Fibroblast of skin of right quadriceps (primary cell): Measurements from ENCODE around the gene ZNF57.
"Not testable (repeated sequence)": the region's sequence is repeated elsewhere in the genome, so short reads cannot be mapped to it uniquely, and the experiment has no call there.

Experiments
- DNase-seq: peaks from one replicate; pipeline ENCODE4 v3.0.0-alpha.2; 2013

The ZNF57 gene

GRCh38 chr19:2902590-2903218, 2.0 kb downstream of the ZNF57 start:
- no peak for DNase-seq

GRCh38 chr19:2903326-2903725, 2.6 kb downstream of the ZNF57 start:
- not testable (repeated sequence) for DNase-seq

- DNase-seq: no peak
Observed at GRCh38 chr19:2905918-2906519, 5.3 kb downstream of the ZNF57 start.

- no peak for DNase-seq
Observed at GRCh38 chr19:2906631-2907195, 6.0 kb downstream of the ZNF57 start.

- DNase-seq: no peak
Observed at GRCh38 chr19:2912306-2912705, 11.6 kb downstream of the ZNF57 start.

DNA sequence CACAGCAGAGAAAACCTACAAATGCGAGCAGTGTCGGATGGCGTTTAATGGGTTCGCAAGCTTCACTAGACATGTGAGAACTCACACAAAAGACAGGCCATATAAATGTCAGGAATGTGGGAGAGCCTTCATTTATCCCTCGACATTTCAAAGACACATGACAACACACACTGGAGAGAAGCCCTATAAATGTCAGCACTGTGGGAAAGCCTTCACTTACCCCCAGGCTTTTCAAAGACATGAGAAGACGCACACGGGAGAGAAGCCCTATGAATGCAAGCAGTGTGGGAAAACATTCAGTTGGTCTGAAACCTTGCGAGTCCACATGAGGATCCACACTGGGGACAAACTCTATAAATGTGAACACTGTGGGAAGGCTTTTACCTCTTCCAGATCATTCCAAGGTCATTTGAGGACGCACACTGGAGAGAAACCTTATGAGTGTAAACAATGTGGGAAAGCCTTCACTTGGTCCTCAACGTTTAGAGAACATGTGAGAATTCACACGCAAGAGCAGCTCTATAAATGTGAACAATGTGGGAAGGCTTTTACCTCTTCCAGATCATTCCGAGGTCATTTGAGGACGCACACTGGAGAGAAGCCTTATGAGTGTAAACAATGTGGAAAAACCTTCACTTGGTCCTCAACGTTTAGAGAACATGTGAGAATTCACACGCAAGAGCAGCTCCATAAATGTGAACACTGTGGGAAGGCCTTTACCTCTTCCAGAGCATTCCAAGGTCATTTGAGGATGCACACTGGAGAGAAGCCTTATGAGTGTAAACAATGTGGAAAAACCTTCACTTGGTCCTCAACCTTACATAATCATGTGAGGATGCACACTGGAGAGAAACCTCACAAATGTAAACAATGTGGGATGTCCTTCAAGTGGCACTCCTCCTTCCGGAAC, 16.8 kb downstream of the ZNF57 start:
- DNase-seq: no peak

- no peak for DNase-seq
Observed at GRCh38 chr19:2922987-2923386, 22.3 kb downstream of the ZNF57 start.

DNA sequence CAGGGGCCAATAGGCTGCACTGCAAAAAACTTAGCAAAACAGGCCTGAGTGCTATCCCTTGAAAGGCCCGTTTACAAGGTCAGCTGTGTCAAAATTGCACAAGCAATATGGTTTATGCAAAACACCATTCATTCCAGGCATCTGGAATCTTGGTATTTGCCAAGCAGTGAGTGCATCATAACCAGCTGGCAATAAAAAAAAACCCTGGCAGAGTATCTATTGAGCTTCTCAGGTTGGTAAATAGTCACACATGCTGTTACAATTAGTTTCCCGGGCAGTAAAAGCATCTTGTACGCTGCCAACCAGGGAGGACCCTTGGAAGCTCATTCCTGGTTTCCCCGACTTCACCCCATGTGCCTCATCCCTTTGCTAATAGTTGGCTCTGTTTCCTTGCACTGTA, 22.8 kb downstream of the ZNF57 start:
- DNase-seq: peak; percentile 16

- DNase-seq: no peak
Observed at GRCh38 chr19:2926341-2927031, 25.8 kb downstream of the ZNF57 start.

GRCh38 chr19:2927032-2927430, 26.3 kb downstream of the ZNF57 start:
- no peak for DNase-seq

- no peak for DNase-seq
Observed at GRCh38 chr19:2933490-2933910, 32.8 kb downstream of the ZNF57 start.

- not testable (repeated sequence) for DNase-seq
Observed at GRCh38 chr19:2935863-2936262, 35.1 kb downstream of the ZNF57 start.

GRCh38 chr19:2942928-2943640, 42.4 kb downstream of the ZNF57 start:
- DNase-seq: no peak

DNA sequence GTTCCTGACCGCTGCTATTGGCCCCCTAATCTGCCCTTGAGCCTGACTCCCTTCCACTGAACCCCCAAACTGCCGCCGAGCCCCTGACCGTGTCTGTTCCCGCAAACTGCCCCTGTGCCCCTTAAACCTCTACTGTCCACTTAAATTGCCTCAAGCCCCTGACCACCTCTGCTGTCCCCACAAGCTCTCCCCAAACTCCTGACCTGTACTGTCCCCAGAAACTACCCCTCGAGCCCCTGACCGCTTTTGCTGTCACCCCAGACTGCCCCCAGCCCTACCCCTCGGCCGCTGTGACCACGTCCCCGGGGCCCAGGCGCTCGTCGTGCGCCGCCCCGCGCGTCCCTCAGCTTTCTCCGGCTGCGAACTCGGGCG, 43.7 kb downstream of the ZNF57 start:
- no peak for DNase-seq

DNA sequence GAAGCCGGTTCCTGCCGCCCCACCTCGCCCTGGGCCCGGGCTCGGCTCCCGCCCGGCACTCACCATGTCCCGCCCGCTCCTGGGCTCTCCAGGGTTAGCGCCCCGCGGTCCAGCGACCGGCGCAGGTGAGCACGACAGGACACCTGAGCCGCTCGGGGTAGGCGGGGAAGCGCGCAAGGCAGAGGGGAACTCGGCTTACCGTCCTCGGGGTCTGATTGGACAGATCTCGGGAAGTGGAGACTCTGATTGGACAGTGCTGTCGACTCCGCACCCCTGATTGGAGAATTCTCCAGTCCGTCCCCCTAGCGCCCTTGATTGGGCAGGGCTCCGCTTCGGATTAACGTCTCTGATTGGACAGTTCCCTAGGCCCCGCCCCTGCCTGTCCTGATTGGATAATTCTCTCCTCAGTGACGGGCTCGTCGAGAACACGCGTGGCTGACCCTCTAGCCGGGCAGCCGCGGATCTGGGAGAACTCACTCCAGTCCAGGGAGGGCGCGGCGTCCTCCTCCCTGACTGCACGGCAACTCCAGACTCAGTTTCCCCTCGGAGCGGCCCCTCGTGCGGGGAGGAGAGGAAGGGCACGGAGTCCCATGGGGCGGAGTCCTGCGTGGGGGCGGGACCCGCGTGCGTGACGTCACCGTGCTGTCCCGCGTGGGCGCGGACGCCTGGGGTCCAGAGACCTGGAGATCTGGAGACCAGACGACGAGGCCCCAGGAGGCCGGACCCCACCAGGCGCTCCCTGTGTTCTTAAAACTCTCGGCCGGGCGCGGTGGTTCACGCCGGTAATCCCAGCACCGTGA, 44.2 kb downstream of the ZNF57 start, which contains the start of gene ZNF77:
TSS of gene ZNF77 (minus strand) at position 197 of the 800 bp plus-strand sequence. CDS start at position 66, 131 bp downstream.
- DNase-seq: peak; percentile 99

GRCh38 chr19:2945575-2946184, 45.0 kb downstream of the ZNF57 start:
- DNase-seq: no peak

GRCh38 chr19:2949939-2950285, 49.2 kb downstream of the ZNF57 start:
- DNase-seq: no peak

DNA sequence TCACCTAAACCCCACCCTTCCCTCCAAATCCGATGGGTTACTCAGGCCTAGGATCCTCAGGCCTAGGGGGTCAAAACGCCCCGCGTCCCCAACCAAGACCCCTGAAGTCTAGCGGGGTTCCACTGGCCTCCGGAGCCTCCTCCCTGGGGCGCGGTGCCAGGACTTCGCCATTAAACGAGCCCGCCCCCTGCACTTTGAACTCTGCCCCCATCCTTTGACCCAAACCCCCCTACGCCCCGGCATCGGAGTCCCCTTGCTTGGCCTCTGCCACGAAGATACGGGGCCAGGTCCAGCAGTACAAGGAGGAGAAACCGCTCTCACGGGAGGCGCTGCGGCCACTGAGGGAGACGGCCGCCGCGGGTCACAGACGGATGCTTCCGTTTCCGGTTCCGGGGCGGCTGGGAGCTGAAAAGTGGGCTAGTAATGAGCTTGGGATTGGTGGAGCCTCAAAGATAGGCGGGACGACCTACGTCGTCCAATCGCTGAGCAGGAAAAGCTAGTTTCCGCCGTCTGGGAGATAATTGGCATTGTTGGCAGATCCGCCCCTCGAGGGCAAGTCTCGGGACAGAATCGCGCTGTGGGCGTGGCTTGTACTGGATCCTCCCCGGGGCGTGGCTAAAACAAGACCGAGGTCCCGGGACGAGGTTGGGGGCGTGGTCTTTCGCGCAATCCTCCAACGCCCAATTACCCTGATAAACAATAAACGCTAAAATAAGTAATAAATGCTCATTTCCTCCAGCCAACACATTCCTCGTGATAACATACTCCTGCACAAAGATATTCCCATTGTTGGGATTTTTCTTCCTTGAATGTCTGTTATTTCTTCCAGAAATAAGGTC, 49.8 kb downstream of the ZNF57 start:
- DNase-seq: peak; percentile 99

GRCh38 chr19:2952953-2953481, 52.3 kb downstream of the ZNF57 start:
- no peak for DNase-seq

GRCh38 chr19:2957160-2957559, 56.4 kb downstream of the ZNF57 start:
- DNase-seq: no peak
